NCI-H345 (cell line): ENCODE measurements around the gene CREG2.
"Not testable (repeated sequence)": the region's sequence is repeated elsewhere in the genome, so short reads cannot be mapped to it uniquely, and the experiment has no call there.

ENCODE experiments used
- DNase-seq: peaks from one replicate; lab custom pipeline; 2025; lab: John Stamatoyannopoulos, UW

CREG2 gene

DNA sequence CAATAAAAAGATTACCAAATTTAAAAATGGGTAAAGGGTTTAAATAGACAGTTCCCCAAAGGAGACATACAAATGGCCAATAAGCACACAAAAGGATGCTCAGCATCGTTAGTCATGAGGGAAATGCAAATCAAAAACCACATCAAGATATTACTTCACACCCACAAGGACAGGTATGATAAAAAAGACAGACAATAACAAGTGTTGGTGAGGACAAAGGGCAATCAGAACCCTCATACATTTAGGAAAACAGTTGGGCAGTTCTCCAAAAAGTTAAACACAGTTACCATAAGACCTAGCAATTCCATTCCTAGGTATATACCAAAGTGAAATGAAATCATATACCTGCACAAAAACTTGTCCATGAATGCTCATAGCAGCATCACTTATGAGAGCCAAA is 14.5 kb downstream of the CREG2 start:
- DNase-seq = no peak

DNA sequence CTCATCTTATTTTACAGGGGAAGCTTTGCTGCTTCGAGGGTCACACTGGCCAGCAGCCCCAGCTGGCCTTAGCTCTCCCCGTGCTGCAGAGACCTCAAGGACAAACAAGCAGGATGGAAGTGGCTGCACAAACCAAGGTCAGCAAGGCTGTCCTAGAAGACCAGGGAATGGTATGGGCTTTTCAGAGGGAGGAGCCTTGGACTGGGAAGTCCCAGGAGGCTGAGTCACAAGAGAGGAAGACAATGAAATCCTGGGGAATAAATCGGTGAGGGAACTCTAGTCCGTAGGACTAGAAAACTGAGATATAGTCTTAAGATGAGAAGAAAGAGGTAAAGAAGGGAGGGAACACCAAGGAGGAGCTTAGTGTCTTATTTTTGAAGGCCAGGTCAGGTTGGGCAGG is 15.7 kb downstream of the CREG2 start:
- DNase-seq = no peak

DNA sequence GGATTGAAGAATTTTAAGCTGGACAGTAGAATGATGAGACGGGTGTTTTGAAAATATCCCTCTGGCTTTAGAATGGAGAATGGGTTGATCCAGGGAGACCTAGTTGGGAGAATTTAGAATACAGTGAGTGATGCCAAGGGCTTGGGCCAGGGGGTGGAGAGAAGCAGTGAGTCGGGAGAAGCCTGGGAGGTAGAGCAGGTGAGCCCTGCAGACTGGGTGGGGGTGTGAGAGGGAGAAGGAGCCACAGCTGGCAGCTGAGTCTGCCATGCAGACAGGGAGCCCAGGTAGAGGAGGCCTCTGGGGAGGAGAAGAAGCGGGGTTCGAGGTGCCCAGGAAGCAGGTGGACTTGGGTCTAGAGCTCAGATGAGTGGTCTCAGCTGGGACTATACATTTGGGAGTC is 18.2 kb downstream of the CREG2 start:
- DNase-seq = no peak

DNA sequence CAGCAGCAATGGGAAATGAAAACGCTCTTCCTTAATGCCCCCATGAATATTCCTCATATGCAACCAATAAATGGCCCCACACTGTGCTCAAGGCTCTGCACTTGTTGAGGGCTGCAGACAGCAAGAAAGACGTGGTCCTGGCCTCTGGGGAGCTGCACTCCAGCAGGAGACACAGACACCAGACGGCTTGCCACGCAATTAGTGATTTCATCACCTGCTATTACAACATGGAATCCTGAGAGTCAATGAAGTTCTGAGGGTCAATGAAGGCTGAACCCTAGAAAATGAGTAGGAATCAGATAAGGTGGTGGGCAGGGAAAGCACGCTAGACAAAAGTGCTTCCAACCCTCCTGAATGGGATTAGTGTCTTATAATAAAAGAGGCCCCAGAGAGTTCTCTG is 18.9 kb downstream of the CREG2 start:
- DNase-seq = no peak

DNA sequence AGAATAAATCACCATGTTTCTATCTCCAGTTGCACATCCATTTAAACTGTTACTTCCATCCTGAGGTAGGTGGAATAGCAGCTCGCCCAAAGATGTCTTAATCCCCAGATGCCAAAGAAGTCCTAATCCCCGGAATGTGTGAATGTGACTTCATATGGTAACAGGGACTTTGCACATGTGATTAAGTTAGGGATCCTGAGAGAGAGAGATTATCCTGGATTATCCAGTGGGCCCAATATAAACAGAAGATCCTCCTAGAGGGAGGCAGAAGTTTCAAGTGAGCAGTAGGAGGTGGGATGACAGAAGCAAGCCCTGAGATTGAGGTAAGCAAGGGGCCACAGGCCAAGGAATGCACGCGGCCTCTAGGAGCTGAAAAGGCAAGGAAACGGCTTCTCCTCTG is 19.8 kb downstream of the CREG2 start:
- no peak for DNase-seq

DNA sequence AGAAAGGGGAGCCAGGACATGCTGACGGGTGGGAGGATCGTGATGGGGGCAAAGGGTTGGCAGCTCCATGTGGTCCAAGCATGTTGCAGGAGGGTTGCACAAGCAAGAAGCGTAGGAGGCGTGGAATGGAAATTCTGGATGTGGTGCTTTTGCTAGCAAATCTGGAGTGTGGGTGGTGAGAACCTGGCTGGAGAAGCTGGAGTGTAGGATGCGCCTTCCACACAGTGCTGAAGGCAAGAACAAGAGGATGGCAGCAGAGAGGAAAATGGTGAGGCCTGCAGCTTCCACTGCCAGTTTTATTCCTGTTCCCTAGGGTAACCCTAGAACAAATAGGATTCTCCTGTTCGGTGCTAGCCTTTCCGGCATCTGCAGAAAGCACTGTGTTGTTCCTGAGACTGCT is 22.4 kb downstream of the CREG2 start:
- no peak for DNase-seq

DNA sequence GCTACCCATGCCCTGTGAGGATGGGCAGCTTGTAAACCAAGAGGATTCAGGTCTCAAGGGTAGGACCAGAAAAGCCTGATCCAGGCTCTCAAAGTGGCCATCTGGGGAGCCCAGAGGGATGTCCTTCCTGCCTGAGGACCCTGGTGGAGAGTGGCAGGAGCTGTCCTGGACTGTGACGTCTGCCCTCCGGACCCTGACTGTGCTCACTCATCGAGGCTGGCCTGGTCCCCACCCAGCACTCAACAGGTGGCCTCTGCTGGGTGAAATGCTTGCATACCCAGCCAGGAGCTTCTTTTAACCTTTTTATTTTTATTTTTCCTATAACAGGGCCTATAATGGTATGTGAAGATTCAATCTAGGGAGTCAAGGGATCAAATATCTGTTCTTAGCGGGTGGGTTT is 24.5 kb downstream of the CREG2 start:
- DNase-seq = no peak

DNA sequence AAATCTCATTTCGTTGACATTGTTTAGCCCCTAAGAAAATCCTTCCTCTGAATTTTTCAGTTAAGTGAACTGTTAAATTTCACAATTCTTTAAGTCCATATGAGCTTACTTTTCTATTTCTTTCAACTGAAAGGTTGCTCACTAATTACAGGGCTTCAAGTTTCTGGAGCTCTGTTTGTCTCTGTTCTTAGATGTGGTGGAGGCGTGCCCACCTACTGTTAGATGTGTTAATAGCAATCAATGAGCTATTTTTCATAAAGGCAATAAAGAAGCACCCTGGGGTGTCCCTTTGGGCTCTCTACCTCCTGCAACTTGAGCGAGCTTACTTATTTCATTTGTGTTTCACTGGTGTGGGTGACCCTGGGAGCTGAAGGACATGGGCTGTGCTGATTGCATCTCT is 25.0 kb downstream of the CREG2 start:
- no peak for DNase-seq

DNA sequence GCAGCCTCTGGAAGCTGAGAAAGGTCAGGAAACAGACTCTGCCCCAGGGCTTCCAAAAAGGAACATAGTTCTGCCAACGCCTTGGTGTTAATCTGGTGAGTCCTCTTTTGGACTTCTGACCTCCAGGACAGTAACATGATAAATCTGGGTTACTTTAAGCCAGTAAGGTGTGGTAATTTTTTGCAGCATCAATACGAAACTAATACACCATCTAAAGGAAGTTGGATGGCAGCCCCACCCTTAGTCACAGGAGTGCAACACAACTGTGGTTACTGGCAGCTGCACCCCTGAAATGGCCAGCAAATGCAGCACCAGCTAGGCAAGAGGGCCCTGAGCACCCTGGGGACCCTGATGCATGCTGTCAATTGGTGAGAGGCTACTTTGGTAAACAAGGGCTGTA is 25.8 kb downstream of the CREG2 start:
- DNase-seq = no peak

DNA sequence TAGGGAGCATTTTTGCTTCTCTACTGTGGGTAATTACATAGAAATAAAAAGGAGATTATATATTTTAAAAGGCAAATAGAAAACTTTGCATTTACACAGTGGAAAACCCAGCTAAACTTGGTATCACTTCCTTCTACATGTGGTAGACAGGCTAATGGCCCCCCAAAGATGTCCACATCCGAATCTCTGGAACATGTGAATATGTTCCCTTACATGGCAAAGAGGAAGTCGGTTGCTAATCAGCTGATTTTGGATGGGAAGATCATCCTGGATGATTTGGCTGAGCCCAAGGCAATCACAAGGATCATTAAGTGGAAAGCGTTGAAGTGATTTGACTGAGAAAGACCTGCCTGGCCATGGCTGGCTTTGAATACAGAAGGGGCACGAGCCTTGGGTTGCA is 26.2 kb downstream of the CREG2 start:
- DNase-seq = no peak

DNA sequence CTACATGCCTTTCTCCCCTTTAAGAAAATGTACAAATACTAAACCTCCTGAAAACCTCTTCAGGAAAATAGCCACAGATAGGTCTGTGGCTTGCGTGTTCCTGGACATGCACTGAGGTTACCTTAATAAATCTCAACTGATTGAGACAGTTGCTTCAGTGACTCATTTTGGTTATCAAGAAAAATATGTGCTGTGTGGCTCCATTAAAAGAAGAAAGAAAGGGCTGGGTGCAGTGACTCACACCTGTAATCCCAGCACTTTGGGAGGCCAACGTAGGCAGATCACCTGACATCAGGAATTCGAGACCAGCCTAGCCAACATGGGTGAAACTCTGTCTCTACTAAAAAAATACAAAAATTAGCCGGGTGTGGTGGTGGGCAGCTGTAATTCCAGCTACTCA is 27.1 kb downstream of the CREG2 start:
- no peak for DNase-seq

DNA sequence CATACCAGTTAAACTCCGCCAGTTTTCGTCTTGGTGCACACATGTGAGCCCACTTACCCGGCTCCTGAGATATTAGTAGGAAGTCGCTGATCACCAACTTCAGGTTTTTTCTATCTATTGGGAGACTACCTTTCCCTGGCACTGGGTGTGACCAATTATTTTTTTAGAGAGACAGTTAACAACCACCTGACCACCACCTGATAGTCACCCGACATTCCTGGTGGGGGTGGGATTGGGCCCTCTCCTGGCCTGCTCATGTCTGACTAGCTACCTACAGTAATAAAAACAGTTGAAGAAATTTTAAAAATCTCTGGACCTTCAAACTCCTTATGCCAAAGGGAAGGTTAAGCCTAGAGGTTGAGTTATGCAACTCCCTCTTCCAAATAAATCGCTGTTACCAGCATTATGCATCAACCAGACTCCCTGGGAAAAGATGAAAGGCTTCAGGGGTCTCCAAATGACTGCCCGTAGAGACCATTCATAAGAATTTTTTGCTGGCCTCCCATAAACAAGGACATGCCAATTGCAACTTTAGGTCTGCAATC is 27.8 kb downstream of the CREG2 start:
- no peak for DNase-seq

DNA sequence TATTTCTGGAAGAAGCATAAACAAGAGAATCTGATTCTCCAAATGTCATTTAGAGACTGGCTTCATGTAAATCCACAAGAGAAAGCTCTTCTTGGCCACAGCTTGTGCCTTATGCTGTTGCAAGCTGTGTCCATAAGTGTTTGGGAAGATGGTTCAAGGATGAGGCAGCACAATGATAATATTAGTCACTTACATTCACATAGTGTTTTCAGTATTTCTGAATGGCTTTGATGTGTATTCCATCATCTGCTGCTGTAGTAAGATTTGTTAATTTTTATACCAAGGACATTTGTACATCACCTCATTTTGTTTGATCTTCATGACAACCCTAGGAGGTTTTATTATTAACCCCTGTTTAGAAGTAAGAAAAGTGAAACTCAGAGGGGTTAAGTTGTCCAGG is 29.9 kb downstream of the CREG2 start:
- no peak for DNase-seq

DNA sequence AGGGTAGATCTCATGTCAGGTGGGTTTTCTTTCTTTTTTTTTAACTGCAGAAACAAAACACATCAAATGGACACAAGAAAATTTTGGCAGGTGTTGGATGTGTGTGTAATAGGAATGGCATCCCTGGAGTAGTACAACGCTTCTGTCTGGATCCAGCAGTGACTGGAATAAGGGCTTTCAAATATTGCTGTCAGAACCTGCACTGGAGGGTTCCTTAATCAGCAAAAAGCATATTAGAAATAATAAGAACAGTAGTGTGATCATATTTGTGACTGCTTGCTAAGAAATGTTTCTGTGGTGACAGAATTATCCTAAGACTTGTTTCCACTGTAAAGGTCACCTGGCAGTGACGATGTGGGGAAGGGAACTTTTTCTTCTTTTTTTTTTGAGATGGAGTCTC is 30.8 kb downstream of the CREG2 start:
- DNase-seq = no peak

DNA sequence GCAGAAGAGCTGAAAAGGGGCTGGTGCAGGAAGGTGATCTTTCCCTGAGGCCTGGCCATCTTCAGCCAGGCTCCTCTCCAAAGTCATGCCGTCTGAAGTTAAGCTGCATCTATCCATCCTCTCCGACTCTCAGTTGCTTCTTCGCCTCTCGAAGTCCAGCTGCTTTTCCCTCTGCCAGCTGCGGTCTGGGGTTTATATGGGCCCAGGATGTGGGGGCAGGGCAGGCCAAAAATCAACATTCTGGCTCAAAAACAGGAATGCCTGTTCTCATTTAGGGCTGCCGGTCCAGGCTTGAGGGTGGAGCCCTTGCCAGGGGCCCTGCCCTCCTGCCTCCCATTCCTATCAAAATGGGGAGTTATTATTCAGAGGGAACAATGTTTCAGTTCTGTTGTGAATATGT is 31.2 kb downstream of the CREG2 start:
- DNase-seq = no peak

DNA sequence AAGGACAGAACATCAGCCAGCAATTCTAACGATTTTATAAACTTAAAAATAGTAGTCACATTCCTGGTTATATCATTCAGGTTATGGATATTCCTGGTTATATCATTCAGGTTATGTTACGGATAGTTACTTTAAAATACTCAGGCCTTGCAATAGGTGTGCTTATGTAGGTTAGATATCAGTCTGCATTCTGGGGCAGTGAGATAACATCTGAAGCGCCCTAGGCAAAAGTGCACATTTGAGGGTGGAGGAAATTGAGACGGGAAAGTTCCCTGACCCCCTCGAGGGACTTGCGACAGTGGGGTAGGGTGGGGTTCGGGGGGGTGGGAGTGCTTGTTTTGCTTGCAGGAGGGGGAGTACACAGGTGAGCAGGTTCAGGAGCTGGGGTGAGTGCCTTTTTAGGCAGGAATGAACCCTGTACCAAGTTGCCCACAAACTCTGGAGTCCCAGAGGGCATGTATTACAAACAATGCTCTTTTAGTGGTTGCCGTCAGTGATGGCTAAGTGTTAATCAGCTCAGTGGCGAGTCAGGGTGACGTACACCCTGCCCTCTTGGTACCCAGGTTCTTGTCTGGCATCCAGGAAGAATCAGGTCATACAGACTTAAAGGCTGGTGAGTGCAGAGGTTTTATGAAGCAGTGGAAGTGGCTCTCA is 31.8 kb downstream of the CREG2 start:
- no peak for DNase-seq

DNA sequence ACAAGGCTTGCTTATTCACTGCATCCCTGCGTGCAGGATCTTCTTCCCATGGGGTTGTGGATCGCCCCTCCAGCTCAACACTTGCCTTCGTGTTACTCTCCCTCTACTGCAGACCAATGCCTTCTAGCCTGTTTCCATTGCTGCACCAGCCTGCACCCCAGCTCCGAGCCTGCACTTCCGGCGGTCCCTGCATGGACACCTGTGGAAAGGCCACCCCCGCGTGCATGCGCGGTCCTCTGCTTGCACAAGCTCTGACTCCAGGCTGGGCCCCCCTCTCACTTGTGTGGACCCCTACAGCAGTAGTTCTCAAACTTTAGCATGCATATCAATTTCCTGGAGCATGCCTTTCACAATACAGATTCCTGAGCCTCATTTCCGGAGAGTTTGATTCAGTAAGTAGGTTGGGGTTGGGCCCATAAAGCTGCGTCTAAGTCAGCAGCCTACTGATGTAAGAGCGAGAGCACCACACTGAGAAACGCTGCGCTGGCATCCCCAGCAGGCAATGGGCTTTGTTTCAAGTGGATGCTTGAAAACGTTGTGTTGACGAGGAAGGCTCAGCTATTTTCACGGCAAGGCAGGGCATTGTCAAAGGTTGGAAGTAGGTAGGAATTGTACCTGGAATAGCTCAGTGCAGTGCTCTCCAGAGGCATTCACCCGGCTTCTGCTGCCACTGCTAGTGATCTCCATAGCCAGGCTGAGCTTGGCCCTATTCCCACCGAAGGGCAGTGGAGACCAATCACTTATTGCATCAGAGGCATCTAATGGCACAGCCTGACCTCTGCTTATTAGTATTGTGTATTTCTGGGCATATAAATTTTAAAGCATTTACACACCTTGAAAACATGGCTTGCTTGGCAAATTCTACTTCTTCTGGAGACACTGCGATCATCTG is 32.6 kb downstream of the CREG2 start:
- DNase-seq = no peak

DNA sequence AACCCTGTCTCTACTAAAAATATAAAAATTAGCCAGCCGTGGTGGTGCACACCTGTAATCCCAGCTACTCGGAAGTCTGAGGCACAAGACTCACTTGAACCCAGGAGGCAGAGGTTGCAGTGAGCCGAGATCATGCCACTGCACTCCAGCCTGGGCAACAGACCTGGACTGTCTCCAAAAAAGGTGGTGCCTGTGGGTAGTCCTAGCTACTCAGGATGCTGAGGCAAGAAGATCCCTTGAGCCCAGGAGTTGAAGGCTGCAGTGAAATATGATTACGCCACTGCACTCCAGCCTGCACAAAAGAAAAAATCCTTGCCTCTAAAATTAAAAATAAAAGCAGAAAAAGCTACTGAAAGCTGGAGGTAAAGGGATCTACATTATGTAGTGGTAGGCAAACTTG is 34.7 kb downstream of the CREG2 start:
- DNase-seq = not testable (repeated sequence)

DNA sequence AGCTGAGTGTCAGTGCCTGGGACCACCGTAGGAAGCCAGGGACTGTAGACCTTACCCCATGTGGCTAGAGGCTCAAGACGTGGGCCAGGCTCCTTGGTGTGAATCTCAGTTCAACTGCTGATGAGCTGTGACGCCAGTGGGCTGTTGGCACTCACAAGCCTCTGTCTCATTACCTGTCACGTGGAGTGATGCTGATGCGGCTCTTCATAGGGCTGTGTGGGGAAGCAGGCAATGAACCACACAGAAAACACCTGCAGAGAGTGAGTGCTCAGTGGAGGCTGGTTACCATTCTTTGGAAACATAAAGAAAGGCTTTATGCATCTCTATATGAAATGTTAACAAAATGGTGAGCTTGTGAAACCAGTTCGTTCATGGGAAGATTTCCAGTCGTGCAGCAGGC is 36.1 kb downstream of the CREG2 start:
- no peak for DNase-seq

DNA sequence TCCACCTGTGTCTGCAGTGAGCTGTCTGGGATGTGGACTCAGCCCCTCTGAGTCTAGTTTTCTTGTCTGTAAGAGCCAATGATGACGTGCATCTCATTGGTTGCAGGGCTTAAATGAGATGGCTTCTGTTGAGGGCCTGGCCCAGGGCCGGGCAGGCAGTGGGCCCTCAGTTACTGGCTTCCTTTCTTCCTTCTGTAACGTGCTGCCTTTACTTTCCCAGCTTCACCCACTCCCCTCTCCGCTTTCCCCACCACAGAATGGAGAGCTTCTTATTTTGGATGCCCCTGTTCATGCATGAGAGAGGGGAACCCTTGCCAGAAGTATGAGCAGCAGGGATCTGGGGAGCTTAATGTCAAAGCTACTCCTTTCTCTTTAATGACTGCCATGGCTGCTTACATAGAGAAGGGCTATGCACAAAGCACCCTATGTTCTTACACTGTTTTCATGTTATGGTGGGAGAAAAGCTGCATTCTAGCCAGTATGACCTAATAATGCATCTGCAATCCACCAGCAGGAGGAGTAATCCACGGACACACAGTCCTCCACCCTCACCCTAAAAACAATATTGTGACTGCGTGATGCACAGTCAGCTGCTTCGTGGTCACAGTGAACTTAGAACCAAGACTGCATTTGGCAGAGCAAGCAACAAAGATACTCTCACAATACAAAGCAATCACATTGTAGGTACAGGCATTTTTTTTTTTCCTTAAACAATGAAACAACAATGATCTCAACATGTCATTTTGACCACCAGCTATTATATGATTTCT is 37.2 kb downstream of the CREG2 start:
- no peak for DNase-seq

DNA sequence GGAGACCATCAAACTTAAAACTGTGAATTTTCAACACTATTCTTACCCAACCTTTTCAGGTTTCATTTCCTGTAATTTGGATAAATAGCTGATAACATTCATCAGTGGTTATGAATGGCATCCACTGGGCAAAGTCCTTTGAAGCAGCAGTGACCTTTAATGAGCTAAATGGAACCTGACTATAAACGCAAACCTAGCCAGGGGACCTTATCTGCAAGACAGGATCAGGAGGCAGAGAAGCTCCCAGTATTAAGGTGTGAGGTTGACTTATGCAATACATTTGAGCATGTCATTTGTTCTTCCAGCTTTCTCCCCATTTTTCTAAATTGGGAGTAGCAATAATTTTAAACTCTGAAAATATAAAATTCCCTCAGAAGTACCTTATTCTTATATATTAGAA is 38.4 kb downstream of the CREG2 start:
- DNase-seq = no peak

DNA sequence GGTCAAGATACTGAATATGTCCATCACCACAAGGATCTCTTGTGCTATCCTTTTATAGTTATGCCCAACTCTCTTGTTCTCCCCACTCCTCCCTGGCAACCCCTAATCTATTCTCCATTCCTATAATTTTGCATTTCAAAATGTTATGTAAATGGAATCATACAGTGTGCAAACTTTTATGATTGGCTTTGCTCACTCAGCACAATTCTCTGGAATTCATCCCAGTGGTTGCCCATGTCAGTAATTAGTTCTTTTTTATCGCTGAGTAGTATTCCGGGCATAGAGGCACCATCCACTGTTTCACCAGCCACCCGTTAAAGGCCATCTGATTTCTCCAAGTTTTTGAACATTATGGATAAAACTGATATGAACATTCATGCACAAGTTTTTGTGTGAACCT is 40.4 kb downstream of the CREG2 start:
- no peak for DNase-seq

DNA sequence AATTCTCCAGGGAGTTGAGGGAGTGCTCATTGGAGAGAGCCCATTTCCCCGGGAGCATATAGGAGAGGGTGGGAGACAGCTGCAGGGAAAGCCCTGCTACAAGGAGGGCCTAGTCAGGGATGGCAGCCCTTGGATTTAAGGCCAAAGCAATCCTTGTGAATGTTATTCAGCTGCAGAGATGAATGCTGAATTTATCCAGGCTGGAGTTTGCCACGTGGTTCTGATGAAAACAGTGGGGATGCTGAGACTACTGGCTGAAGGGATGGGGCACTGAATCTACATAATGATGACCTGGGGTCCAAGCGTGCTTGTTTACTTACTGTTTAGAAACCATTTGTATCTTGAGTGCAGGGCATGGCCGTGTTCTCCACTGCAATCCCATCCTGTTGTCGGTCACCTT is 43.2 kb downstream of the CREG2 start:
- no peak for DNase-seq
